ENCODE measurements around the gene WFS1.

Gene WFS1

GRCh38 chr4:6235012-6235411, 34.6 kb upstream of the WFS1 start:
- no peak for DNase-seq (ENCODE audit: low read depth)

DNA sequence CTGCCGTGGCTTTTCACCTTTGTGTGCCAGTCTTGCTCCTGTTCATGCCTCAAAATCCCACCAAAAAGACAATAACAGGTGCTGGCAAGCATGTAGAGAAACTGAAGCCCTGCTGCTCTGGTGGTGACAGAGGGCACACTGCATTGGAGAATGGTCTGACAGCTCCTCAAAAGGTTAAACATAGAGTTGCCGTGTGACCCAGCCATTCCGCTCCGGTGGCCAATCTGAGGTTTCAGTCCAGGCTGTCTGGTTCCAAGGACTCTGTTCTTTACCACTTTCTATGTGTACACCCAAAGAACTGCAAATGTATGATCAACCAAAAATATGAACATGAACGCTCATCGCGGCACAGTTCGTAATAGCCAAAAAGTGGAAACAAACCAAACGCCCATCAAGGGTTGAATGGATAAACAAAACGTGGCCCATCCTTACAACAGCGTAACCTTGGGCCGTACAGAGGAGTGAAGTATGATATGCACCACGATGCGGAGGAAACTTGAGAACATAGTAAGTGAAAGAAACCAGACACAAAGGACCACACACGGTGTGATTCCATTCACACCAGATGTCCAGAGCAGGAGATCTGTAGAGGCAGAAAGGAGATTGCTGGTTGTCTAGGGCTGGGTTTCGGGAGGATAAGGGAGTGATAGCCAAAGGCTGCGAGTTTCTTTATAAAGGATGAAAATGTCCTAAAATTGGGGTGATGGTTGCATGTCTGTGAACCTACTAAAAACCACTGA, 33.6 kb upstream of the WFS1 start:
- no peak for DNase-seq (ENCODE audit: low read depth)

DNA sequence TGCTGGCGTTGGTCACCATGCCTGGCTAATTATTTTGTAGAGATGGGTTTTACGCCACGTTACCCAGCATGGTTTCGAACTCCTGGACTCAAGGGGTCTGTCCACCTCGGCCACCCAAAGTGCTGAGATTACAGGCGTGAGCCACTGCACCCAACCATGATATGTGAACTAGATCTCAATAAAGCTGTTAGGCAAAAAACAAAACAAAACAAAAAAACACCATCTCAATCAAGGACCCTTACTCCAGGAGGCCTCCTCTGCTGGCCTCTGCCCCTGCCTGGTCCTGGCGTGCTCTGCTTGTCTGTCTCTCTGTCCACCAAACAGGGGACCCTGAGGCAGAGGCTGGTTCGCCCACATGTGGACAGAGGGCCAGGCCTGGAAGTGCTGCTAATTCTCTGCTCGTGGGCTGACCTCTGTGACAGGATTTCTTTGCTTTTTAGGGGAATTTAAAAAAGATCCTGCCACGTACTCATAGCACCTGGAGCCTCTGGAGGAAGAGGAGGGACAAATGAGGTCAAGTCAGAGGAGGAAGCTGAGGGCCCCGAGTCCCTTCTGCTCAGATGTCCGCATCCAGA, 32.7 kb upstream of the WFS1 start:
- no peak for DNase-seq (ENCODE audit: low read depth)

DNA sequence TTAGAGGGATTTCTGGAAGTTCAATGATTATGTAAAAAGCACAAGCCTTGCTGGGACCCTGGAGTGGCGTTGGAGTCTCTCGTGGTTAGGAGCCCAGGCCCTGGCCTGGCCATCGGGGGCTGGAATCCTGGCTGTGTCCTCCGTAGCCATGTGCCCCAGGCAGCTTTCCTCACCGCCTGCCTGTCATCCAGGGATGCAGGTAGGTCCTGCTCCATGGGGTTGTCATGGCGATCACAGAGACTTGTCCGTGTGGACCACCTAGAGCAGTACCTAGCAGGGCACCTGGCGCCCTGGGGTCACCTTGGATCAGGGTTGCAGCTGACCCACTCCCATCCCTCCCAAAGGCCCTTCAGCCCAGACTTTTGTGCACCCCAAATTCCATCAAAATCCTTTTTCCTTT, 30.2 kb upstream of the WFS1 start:
- DNase-seq (ENCODE audit: low read depth) = no peak

- no peak for DNase-seq (ENCODE audit: low read depth)
These were observed 29.7 kb upstream of the WFS1 start for GRCh38 chr4:6239968-6240367.

GRCh38 chr4:6241062-6241845, 28.4 kb upstream of the WFS1 start:
- no peak for DNase-seq (ENCODE audit: low read depth)

- DNase-seq (ENCODE audit: low read depth) = no peak
These were observed 27.2 kb upstream of the WFS1 start for GRCh38 chr4:6242271-6243029.

- no peak for DNase-seq (ENCODE audit: low read depth)
These were observed 24.1 kb upstream of the WFS1 start for GRCh38 chr4:6245246-6246169.

DNA sequence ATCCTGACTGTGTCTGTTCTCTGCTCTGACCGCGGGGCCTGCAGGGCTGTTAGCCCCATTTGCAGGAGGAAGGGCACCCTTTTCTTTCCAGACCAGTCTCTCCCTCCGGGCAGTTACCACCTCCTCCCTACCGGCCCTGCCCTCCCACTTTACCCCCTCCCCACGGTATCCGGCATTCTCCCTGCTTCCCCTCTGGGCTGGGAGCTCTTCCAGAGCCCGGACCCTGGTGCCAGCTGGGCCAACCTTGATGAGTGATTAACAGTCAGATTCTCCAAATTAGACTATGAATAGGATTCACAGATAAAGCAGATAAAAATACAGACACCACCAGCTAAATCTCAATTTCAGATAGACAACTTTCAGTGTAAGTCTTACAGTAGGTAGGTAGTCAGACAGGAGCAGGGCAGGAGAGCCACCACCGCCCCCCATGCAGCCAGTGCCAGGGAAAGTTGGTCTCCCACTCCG, 23.4 kb upstream of the WFS1 start:
- DNase-seq (ENCODE audit: low read depth) = no peak

DNA sequence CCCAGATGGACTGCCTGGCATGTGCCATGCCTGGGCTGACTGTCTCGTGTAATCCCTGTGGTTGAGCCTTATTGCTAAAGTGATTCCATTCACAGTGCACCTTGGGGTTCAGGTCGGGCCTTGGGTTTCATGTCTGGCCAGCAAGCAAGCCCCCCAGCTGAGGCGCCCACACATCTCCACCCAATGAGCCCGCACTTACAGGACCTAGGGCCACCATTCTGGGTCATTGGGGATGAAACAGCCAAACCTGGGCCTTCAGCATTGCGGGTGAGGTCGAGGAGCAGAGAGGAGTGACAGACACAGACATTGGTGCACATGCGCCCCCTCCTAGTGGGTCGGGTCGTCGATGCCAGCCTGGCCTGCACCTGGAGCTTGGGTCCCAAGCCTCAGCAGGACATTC, 21.3 kb upstream of the WFS1 start:
- DNase-seq (ENCODE audit: low read depth) = no peak

- DNase-seq (ENCODE audit: low read depth) = no peak
These were observed 19.2 kb upstream of the WFS1 start for GRCh38 chr4:6250235-6250983.

DNA sequence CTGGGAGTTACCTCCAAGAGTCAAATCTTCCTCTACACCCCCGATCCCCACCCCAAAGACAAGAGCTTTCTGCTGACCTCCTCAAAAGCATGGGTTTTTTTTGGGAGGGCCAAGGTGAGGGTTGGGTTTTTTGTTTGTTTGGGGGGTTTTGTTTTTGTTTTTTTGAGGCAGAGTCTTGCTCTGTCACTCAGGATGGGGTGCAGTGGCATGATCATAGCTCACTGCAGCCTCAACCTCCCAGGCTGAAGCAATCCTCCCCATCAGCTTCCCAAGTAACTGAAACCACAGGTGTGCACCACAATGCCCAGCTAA, 18.7 kb upstream of the WFS1 start:
- no peak for DNase-seq (ENCODE audit: low read depth)

DNA sequence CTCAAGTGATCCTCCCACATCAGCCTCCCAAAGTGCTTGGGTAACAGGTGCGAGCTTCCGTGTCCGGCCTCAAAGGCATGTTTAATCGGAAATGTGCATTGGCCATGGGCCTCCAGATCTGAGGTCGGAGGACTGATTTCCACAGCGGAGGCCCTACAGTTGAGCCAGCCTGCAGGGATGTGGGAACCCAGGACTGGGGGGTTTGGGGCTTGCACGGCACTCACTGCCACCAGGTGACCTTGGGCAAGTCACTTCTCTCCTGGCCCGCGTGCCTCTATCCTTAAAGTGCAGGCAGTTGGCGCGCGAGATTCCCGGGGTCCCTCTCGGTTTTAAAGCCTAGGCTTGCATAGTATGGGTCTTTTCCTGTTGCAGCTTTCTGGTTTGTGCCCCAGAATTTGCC, 18.3 kb upstream of the WFS1 start:
- DNase-seq (ENCODE audit: low read depth) = no peak

- no peak for DNase-seq (ENCODE audit: low read depth)
These were observed 17.6 kb upstream of the WFS1 start for GRCh38 chr4:6252051-6252450.

GRCh38 chr4:6253111-6253510, 16.5 kb upstream of the WFS1 start:
- DNase-seq (ENCODE audit: low read depth) = no peak

- no peak for DNase-seq (ENCODE audit: low read depth)
These were observed 15.7 kb upstream of the WFS1 start for GRCh38 chr4:6253961-6254360.

DNA sequence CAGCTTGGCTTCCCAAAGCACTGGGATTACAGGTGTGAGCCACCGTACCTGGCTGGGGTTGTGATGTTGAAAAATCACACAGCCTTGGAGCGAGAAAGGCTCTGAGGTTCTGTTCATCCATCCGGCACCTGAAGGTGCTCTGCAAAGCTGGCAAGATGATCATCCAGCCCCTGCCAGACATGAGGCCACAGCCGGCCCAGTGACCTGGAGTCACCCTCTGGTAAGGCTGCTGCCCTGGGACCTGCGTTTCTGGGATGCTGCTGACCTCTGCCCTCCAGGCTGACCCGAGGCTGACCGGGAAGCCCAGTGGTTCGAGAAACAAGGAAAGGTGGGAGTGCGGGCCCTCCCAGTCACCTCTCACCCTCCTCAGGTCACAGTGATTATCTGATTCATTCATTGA, 13.5 kb upstream of the WFS1 start:
- DNase-seq (ENCODE audit: low read depth) = no peak

DNA sequence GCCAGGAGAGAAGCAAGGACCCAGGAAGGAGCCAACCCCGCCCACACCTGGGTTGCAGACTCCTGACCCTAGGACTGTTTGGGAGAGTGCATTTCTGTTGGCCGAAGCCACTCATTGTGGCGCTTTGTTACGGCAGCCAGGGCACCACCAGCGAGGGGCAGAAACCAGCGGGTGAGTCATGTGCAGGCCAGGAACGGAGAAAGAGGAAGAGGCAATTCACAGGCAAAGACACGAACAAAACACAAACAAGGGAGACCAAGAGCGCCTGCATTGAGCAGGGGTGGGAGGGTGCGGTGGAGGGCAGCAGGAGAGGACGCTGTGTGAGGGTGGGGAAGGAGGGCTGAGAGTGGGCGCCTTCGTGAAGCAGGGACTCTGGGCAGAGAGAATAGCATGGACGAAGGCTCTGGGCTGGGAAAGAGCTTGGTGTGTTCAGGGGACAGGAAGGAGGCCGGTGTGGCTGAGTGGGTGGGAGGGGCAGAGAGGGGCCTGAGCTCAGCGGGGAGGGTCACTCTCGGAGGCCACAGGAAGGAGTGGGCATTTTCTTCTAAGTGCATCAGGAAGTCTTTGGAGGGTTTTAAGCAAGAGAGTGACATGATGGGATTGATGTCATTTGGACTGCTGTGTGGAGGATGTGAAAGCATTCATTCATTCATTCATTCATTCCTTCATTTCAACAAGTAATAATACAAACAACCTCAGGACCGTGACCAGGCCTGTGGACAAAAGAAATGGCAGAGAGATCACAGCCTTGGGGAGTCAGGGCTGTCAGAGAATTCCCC, 12.2 kb upstream of the WFS1 start:
- no peak for DNase-seq (ENCODE audit: low read depth)

DNA sequence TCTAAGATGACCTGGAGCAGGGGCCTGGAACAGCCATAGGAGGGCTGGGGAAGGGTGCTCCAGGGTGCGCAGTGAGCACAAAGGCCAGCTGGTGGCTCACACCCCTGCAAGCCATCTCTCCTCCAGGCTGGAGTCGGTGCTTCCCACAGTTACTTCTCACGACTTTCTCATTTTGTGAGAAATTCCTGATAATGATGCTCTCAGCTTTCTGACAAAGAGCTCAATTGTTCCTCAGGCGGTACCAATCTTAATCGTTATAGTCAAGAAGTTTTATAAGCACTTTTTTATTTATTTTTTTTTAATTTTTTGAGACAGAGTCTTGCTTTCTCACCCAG, 11.7 kb upstream of the WFS1 start:
- DNase-seq (ENCODE audit: low read depth) = no peak

DNA sequence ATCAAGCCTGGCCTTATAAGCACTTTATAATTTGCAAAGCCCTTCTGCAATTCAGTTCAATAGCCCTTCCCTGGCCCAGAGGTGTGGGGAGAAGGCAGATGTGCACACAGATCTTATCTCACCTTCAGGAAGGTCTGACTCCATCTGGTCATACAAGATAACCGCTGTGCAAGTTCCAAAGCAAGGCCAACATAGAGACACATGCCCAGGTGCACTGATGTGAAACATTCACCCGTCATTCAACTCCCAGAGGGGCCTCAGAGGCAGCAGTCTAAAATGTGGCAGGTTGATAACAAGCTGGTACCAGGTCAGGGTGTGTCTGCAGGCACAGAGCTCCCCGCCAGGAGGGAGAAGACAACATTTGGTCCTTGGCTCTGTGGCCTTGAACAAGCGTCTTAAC, 10.9 kb upstream of the WFS1 start:
- no peak for DNase-seq (ENCODE audit: low read depth)
